GM21576 (cell line): Measurements from ENCODE around the gene RILPL2.
"Not testable (repeated sequence)": the region's sequence is repeated elsewhere in the genome, so short reads cannot be mapped to it uniquely, and the experiment has no call there.

Source experiments
- ATAC-seq: cut with Tn5 transposase; IDR thresholded peaks from one replicate; pipeline ENCODE4 v1.9.1; 2021; ENCODE audit warnings: mild to moderate bottlenecking, moderate library complexity; ENCODE audit not compliant: unreplicated experiment

RILPL2 gene

DNA sequence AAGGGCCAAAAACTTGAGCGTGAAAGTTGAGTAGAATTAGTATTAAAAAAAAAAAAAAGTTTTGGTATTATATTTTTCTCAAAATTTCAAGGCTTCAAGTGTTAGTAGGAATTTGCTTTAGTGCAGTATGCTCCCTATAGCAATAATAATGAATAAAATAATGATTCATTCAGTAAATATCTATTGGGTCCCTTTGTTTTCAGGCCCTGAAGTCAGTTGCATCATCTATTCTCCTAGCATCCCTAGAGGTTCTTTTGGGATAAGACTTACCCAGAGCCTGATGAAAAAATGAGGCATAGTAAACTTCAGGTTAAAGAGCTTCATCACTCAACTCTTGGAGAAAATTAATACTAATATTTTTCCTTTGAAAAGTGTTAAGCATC is 51.5 kb downstream of the RILPL2 start:
- ATAC-seq = no peak

DNA sequence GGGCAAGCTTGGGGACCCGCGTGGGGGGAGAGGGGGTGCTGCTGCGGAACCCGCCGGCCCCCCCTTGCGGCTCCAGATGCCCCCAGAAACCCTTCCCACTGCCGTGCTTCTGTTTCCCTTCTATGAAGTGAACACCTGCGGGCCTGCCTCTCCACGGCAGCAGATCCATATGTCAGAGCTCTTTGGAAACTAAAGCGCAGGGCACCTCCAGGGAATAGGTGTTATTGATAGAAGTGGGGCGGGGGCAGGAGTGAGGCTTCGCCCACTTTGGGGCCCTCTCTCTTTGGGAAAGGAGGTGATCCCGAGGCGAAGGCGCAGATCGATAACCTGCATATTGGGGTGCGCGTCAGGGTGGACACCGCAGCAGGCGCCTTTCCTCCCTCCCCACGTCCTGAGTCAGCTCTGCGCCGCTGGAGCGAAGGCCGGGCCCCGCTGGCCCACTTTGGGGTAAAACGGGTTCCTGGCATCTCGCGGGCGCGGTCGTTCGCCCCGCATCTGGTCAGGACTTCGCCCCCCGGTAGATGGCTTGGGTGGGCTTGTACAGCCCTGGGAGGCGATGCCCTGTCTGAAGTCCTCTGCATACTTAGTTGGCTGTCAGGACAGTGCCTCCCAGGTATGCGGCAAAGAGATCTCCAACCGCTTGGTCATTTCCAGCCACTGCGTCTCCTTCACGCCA is 52.0 kb downstream of the RILPL2 start:
- ATAC-seq = no peak

DNA sequence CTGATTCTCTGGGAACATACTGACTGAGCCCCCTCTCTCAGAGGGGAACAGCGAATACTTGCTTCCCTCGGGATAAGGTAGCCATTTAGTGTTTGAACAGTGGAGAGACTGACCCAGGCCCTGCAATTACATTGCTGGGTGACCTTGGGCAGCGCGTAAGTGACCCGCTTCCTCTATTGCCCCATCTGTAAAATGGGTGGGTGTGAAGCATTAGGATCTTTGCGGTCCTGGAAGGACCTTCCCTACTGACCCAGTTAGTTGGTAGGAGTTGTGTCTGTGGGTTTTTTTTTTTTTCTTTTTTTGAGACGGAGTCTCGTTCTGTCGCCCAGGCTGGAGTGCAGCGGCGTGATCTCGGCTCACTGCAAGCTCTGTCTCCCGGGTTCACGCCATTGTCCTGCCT is 53.8 kb downstream of the RILPL2 start:
- ATAC-seq = no peak

DNA sequence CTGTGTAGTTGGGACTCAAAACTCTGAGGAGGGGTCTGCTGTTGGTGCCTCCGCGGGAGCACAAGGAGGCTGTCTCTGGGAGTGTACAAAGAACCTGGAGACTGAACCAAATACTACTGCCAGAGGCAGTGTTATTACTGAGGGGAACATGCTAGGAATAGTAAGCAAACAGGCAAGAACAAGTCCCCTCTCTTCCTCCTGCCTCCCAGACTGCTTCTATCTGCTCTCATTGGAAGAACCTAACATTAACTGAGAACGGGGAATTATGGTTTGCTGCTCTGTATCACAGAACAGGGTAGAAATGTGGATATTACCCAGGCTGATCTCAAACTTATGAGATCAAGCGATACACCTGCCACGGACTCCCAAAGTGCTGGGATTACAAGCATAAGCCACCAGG is 57.1 kb downstream of the RILPL2 start:
- no peak for ATAC-seq

DNA sequence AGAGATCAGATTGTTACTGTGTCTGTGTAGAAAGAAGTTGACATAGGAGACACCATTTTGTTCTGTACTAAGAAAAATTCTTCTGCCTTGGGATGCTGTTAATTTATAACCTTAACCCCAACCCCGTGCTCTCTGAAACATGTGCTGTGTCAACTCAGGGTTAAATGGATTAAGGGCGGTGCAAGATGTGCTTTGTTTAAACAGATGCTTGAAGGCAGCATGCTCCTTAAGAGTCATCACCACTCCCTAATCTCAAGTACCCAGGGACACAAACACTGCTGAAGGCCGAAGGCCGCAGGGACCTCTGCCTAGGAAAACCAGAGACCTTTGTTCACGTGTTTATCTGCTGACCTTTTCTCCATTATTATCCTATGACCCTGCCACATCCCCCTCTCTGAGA is 64.1 kb downstream of the RILPL2 start:
- not testable (repeated sequence) for ATAC-seq

DNA sequence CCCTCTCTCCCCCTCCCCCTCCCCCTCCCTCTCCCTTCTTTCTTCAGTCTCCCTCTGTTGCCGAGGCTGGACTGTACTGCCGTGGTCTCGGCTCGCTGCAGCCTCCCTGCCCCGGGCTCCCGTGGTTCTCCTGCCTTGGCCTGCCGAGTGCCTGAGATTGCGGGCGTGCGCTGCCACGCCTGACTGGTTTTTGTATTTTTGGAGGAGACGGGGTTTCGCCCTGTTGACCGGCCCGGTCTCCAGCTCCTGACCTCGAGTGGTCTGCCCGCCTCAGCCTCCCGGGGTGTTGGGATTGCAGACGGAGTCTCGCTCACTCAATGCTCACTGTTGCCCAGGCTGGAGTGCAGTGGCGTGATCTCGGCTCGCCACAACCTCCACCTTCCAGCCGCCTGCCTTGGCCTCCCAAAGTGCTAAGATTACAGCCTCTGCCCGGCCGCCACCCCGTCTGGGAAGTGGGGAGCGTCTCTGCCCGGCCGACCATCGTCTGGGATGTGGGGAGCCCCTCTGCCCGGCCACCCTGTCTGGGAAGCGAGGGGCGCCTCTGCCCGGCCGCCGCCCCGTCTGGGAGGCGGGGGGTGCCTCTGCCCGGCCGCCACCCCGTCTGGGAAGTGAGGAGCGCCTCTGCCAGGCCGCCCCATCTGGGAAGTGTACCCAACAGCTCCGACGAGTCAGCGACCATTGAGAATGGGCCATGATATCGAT is 64.7 kb downstream of the RILPL2 start:
- ATAC-seq = not testable (repeated sequence)

DNA sequence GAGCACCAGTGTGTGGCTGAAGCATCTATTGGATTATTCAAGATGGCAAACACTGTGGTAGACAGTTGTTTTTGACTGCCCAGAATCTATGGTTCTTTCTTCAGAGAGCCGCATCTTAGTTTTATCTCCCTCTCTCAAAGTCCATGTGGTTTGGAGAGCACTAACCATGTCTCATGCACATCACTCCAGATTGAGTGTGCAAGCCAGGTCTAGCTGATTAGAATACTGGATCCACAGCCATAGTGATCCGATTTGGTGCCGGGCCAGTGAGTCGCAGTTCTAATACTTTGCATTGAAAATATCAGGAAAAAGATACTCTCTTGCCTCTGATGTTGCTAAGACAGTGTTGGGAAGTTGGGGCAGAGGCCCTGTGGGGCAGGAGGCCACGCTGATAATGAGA is 67.3 kb downstream of the RILPL2 start:
- no peak for ATAC-seq

DNA sequence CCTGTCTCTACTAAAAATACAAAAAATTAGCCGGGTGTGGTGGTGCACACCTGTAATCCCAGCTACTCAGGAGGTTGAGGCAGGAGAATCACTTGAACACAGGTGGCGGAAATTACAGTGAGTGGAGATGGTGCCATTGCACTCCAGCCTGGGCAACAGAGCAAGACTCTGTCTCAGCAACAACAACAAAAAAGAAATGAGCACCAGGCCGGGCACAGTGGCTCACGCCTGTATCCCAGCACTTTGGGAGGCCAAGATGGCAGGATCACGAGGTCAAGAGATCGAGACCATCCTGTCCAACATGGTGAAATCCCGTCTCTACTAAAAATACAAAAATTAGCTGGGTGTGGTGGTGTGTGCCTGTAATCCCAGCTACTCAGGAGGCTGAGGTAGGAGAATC is 68.1 kb downstream of the RILPL2 start:
- not testable (repeated sequence) for ATAC-seq

DNA sequence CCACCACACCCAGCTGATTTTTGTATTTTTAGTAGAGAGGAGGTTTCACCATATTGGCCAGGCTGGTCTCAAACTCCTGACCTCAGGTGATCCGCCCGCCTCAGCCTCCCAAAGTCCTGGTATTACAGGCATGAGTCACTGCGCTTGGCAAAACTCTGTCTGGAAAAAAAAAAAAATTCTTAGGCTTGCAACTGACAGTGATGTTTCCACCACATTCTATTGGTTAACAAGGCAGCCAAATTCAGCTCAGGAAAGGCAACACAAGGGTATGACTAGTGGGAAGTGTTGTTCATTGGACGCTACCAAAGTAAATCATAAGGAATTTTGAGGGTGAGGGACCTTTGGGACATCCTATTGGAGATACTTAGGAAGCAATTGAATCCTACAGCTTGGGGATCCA is 69.0 kb downstream of the RILPL2 start:
- no peak for ATAC-seq
